ENCODE data around the gene ATP4A.

DNA sequence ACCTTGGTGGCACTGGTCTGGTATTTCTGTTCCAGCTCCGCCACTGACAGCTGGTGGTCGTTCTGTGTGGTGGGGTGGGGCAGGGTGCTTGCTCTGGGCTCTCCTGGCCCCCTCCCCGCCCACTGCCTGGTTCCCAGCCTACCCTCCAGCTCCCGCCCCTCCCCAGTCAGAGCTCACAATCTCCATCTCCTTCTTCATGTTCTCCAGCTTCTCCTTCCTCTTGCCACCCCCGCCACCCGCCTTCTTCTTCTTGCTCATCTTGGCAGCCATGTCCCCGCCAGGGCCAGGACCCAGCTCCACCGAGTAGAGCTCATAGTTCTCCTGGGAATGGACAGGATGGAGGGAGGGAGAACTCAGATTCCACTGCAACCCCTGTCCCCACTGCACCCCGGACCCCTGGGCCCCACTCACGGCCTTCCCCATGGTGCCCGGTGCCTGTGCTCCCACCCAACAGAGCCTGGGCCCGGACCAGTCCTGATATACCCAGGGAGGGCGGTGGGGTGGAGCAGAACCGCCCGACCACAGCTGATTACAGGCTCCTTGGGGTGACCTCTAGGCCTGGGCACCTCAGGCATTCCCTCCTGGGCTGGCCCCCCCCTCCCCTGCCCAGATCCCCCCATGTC, at the start of gene ATP4A:
- TF ChIP-seq, protein P1, sequence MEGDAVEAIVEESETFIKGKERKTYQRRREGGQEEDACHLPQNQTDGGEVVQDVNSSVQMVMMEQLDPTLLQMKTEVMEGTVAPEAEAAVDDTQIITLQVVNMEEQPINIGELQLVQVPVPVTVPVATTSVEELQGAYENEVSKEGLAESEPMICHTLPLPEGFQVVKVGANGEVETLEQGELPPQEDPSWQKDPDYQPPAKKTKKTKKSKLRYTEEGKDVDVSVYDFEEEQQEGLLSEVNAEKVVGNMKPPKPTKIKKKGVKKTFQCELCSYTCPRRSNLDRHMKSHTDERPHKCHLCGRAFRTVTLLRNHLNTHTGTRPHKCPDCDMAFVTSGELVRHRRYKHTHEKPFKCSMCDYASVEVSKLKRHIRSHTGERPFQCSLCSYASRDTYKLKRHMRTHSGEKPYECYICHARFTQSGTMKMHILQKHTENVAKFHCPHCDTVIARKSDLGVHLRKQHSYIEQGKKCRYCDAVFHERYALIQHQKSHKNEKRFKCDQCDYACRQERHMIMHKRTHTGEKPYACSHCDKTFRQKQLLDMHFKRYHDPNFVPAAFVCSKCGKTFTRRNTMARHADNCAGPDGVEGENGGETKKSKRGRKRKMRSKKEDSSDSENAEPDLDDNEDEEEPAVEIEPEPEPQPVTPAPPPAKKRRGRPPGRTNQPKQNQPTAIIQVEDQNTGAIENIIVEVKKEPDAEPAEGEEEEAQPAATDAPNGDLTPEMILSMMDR (conservative IDR thresholded peaks at IDR 0.05; ENCODE audit: low read length), result no peak
- no peak for TF ChIP-seq EZH2phosphoT487 (IDR thresholded peaks at IDR 0.05; ENCODE audit: borderline replicate concordance)

Measured in Loucy (cell line).